Loucy (cell line): ENCODE results near the gene ASIC2.

ENCODE experiments used
- EZH2phosphoT487 ChIP-seq: fragments of 200-600 bp; IDR thresholded peaks from 2 replicates; pipeline ENCODE4 v1.6.1; 2018; ENCODE audit warnings: antibody characterized with exemption, mild to moderate bottlenecking, moderate library complexity, borderline replicate concordance
- TF ChIP-seq, protein P1 (sequence below): fragments of 200-600 bp; sonication (generic); conservative IDR thresholded peaks from 2 replicates; pipeline ENCODE4 v1.5.1; 2014; ENCODE audit warnings: mild to moderate bottlenecking, antibody characterized with exemption, low read length

DNA sequence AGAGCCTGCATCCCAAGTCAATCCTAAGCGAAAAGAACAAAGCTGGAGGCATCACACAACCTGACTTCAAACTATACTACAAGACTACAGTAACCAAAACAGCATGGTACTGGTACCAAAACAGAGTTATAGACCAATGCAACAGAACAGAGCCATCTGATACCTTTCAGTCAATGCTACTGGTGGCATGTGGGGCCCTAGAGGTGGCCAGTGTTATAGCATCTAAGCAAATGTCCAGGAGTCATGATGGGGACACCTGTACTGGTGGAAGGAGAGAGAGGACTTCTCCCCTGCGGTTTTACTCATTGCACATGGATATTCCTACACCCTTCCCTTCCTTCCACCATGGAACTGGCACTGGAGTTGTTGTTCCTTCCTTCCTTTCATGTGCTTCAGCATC lies 6.0 kb upstream of the ASIC2 start:
- TF ChIP-seq, protein P1, sequence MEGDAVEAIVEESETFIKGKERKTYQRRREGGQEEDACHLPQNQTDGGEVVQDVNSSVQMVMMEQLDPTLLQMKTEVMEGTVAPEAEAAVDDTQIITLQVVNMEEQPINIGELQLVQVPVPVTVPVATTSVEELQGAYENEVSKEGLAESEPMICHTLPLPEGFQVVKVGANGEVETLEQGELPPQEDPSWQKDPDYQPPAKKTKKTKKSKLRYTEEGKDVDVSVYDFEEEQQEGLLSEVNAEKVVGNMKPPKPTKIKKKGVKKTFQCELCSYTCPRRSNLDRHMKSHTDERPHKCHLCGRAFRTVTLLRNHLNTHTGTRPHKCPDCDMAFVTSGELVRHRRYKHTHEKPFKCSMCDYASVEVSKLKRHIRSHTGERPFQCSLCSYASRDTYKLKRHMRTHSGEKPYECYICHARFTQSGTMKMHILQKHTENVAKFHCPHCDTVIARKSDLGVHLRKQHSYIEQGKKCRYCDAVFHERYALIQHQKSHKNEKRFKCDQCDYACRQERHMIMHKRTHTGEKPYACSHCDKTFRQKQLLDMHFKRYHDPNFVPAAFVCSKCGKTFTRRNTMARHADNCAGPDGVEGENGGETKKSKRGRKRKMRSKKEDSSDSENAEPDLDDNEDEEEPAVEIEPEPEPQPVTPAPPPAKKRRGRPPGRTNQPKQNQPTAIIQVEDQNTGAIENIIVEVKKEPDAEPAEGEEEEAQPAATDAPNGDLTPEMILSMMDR = no peak
- no peak for TF ChIP-seq EZH2phosphoT487
